Activated CD8-positive, alpha-beta T cell treated with anti-CD3 and anti-CD28 coated beads for 36 hours (primary cell): ENCODE results near the gene C12orf57. TPM values are rescaled to one million over a fixed set of nuclear protein-coding genes. Genes with fewer than 3 reads are reported as not detected.

ENCODE experiments used
- ATAC-seq: fragments of 200-7000 bp; cut with Tn5 transposase; one replicate; pipeline ENCODE4 v1.10.0; 2021; ENCODE audit warnings: mild to moderate bottlenecking, moderate library complexity
- CTCF ChIA-PET: fragments of 350-600 bp; sonication (Branson Sonifier 250); formaldehyde crosslinking; loops from one replicate; lab custom pipeline; 2021; ENCODE audit warnings: antibody characterized with exemption; lab: Charles Lee
- POLR2A ChIA-PET: fragments of 350-600 bp; sonication (Branson Sonifier 250); formaldehyde crosslinking; loops from one replicate; lab custom pipeline; 2021; ENCODE audit warnings: antibody characterized with exemption; lab: Charles Lee
- DNase-seq: peaks from one replicate; pipeline ENCODE4 v3.0.0-alpha.2; 2020
- H3K27ac Mint-ChIP-seq: one replicate; pipeline ENCODE4 v1.8.0; 2021; ENCODE audit warnings: mild to moderate bottlenecking, mixed read lengths
- H3K27me3 Mint-ChIP-seq: one replicate; pipeline ENCODE4 v1.8.0; 2021; ENCODE audit warnings: mixed read lengths
- H3K36me3 Mint-ChIP-seq: one replicate; pipeline ENCODE4 v1.8.0; 2021; ENCODE audit warnings: low read depth, mixed read lengths
- H3K4me1 Mint-ChIP-seq: one replicate; pipeline ENCODE4 v1.8.0; 2021; ENCODE audit warnings: low read depth, mixed read lengths
- H3K4me3 Mint-ChIP-seq: one replicate; pipeline ENCODE4 v1.8.0; 2021; ENCODE audit warnings: mild to moderate bottlenecking, moderate library complexity, mixed read lengths
- H3K9me3 Mint-ChIP-seq: one replicate; pipeline ENCODE4 v1.8.0; 2021; ENCODE audit warnings: mixed read lengths
- CTCF ChIP-seq: fragments of 200-600 bp; IDR thresholded peaks from one replicate; pipeline ENCODE4 v1.8.0; 2022; ENCODE audit warnings: antibody characterized with exemption, mild to moderate bottlenecking
- intact Hi-C: fragments of 100-400 bp; cut with micrococcal nuclease; formaldehyde crosslinking; loops from one replicate; pipeline ENCODE4 v1.10.0; 2022
- total RNA-seq, 2 experiments: library from RNA; stranded (reverse); gene quantifications; one replicate each; pipeline ENCODE4 v1.2.3, GENCODE V29; 2021

C12orf57 gene
- total RNA-seq, 2 experiments from 2014 or later = 226 to 244 TPM

DNA sequence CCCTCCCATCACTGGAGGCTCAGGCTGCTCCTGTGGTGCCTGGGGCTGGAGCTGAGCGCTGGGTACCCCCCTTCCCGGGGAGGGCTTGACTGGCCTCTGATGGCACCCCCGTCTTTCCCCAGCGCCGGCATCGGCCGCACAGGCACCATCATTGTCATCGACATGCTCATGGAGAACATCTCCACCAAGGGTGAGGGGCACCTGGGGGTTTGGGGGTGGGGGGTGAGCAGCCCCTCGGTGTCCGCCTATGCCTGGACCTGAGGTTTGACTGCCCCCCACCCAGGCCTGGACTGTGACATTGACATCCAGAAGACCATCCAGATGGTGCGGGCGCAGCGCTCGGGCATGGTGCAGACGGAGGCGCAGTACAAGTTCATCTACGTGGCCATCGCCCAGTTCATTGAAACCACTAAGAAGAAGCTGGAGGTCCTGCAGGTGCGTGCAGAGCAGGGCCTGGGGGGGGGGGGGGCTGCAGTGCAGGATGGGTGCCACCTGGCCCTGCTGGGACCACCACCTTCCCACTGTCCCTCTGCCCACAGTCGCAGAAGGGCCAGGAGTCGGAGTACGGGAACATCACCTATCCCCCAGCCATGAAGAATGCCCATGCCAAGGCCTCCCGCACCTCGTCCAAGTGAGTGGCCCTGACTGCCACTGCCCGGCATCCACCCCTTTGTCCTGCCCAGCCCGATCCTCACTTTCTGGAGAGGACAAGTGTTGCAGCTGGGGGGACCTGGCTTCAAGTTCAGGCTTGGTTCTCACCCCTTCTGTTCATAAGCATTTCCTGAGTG, 16.2 kb downstream of the C12orf57 start:
- peaks cover 72% of the 10 kb centered on the region for H3K36me3 Mint-ChIP-seq
- TF ChIP-seq CTCF = no peak
- no peak for ATAC-seq
- H3K27ac Mint-ChIP-seq = peak overlapping the region; percentile 93
- ChIA-PET CTCF (interaction anchor here (0.7 to 13.5 kb wide), 11 partner anchors 8 to 91 kb away, joined by 3 to 460 read pairs (median 4); partner anchors contain the start of genes C12orf57, PTPN6, RNU7-1 and SPSB2), POLR2A (interaction anchor here (0.6 to 25.2 kb wide), 10 partner anchors 8 to 516 kb away, joined by 3 to 1266 read pairs (median 4); partner anchors contain the start of genes ATN1, C12orf57, EMG1 and PTPN6)
- peak overlapping the region; percentile 95 for H3K4me3 Mint-ChIP-seq
- DNase-seq = no peak
- H3K27me3 Mint-ChIP-seq = no peaks in the 10 kb centered on the region
- intact Hi-C loops = loop anchor here (2.0 kb wide), 1 partner anchor 15 kb away; the partner anchor contains the start of gene C12orf57
- H3K9me3 Mint-ChIP-seq = no peaks in the 10 kb centered on the region
- H3K4me1 Mint-ChIP-seq = peaks cover 89% of the 10 kb centered on the region

DNA sequence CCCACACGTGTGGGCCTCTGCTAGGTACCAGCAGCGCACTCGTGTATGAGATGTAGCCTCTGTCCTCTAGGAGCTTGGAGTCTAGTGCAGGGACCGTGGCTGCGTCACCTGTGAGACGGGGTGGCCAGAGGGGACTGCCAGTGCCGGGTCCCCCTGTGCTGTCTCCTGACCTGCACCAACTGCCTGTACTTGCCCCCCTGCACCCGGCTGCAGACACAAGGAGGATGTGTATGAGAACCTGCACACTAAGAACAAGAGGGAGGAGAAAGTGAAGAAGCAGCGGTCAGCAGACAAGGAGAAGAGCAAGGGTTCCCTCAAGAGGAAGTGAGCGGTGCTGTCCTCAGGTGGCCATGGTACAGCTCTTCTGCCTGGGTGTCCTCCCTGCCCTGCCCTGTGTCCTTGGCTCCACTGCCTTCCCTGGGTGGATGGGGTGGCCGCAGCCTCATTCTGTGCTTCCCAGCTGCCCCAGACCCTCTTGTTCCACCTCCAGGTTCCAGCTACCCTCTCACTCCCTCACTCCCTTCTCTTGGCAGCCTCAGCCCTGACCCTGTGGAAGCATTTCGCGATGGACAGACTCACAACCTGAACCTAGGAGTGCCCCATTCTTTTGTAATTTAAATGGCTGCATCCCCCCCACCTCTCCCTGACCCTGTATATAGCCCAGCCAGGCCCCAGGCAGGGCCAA, 16.9 kb downstream of the C12orf57 start:
- Mint-ChIP-seq H3K27ac (peak overlapping the region; percentile 93), H3K27me3 (no peaks in the 10 kb centered on the region), H3K4me1 (peaks cover 90% of the 10 kb centered on the region), H3K36me3 (peaks cover 72% of the 10 kb centered on the region), H3K4me3 (peak overlapping the region; percentile 95), H3K9me3 (no peaks in the 10 kb centered on the region)
- ChIA-PET POLR2A (interaction anchor here (0.9 to 25.2 kb wide), 8 partner anchors 10 to 147 kb away, joined by 3 to 1266 read pairs (median 5); partner anchors contain the start of genes ATN1, C12orf57, EMG1 and PTPN6), CTCF (interaction anchor here (1.0 to 13.5 kb wide), 7 partner anchors 8 to 88 kb away, joined by 3 to 460 read pairs (median 4); partner anchors contain the start of genes C12orf57, PTPN6, RNU7-1 and SPSB2)
- ATAC-seq (peak; percentile 16), DNase-seq (peak; percentile 68)
- intact Hi-C loops = loop anchor here (2.0 kb wide), 1 partner anchor 16 kb away; the partner anchor contains the start of gene C12orf57
- TF ChIP-seq CTCF = peak; percentile 20

- Mint-ChIP-seq H3K27ac (peak overlapping the region; percentile 93), H3K4me1 (peaks cover 87% of the 10 kb centered on the region), H3K4me3 (peak overlapping the region; percentile 95), H3K36me3 (peaks cover 69% of the 10 kb centered on the region), H3K27me3 (no peaks in the 10 kb centered on the region), H3K9me3 (no peaks in the 10 kb centered on the region)
- intact Hi-C loops = loop anchor here (2.0 kb wide), 1 partner anchor 16 kb away; the partner anchor contains the start of gene C12orf57
- no peak for TF ChIP-seq CTCF
- POLR2A ChIA-PET = interaction anchor here (1.0 to 25.2 kb wide), 7 partner anchors 12 to 159 kb away, joined by 3 to 1266 read pairs (median 3); partner anchors contain the start of genes ATN1, C12orf57, PTPN6 and RNU7-1
- ATAC-seq = peak; percentile 68
- DNase-seq = peak; percentile 97
- CTCF ChIA-PET = interaction anchor here (0.8 to 13.5 kb wide), 8 partner anchors 19 to 92 kb away, joined by 3 to 460 read pairs (median 4); partner anchors contain the start of genes C12orf57, PTPN6, RNU7-1 and SPSB2
These were observed 17.5 kb downstream of the C12orf57 start for GRCh38 chr12:6961278-6961694.

GRCh38 chr12:6961695-6962284, 18.0 kb downstream of the C12orf57 start:
- POLR2A ChIA-PET = interaction anchor here (1.0 to 25.2 kb wide), 7 partner anchors 12 to 158 kb away, joined by 3 to 1266 read pairs (median 3); partner anchors contain the start of genes ATN1, C12orf57, PTPN6 and RNU7-1
- no peak for TF ChIP-seq CTCF
- H3K9me3 Mint-ChIP-seq = no peaks in the 10 kb centered on the region
- H3K36me3 Mint-ChIP-seq = peaks cover 67% of the 10 kb centered on the region
- H3K27me3 Mint-ChIP-seq = no peaks in the 10 kb centered on the region
- peaks cover 84% of the 10 kb centered on the region for H3K4me1 Mint-ChIP-seq
- intact Hi-C loops = loop anchor here (2.0 kb wide), 1 partner anchor 17 kb away; the partner anchor contains the start of gene C12orf57
- ATAC-seq (peak; percentile 43), DNase-seq (peak; percentile 78)
- CTCF ChIA-PET = interaction anchor here (0.8 to 13.5 kb wide), 7 partner anchors 20 to 92 kb away, joined by 3 to 460 read pairs (median 4); partner anchors contain the start of genes C12orf57, LPCAT3, PTPN6 and RNU7-1
- H3K27ac Mint-ChIP-seq = peak overlapping the region; percentile 93
- peak overlapping the region; percentile 95 for H3K4me3 Mint-ChIP-seq
